Neural cell (in vitro differentiated cells): ENCODE data around the gene MUC3A.

Source experiments
- EP300 ChIP-seq: fragments of 450-650 bp; conservative IDR thresholded peaks from 2 replicates; pipeline ENCODE4 v1.6.1; 2014; ENCODE audit warnings: antibody characterized with exemption, mild to moderate bottlenecking, moderate library complexity; ENCODE audit not compliant: poor library complexity, severe bottlenecking
- EZH2 ChIP-seq: fragments of 200-600, 300-800 bp; shearing (Covaris generic), sonication (generic); IDR thresholded peaks from 2 replicates; pipeline ENCODE4 v1.6.1; 2014; ENCODE audit warnings: antibody characterized with exemption, low read length, borderline replicate concordance, mild to moderate bottlenecking; ENCODE audit not compliant: insufficient read depth, poor library complexity, severe bottlenecking
- SMC3 ChIP-seq: fragments of 450-650 bp; conservative IDR thresholded peaks from 2 replicates; pipeline ENCODE4 v1.6.1; 2014; ENCODE audit warnings: antibody characterized with exemption, mild to moderate bottlenecking, moderate library complexity; ENCODE audit not compliant: poor library complexity
- TF ChIP-seq, protein P1 (sequence below): fragments of 450-650 bp; IDR thresholded peaks from 2 replicates; pipeline ENCODE4 v1.5.1; 2014; ENCODE audit warnings: antibody characterized with exemption, mild to moderate bottlenecking, moderate library complexity; ENCODE audit not compliant: poor library complexity, severe bottlenecking

DNA sequence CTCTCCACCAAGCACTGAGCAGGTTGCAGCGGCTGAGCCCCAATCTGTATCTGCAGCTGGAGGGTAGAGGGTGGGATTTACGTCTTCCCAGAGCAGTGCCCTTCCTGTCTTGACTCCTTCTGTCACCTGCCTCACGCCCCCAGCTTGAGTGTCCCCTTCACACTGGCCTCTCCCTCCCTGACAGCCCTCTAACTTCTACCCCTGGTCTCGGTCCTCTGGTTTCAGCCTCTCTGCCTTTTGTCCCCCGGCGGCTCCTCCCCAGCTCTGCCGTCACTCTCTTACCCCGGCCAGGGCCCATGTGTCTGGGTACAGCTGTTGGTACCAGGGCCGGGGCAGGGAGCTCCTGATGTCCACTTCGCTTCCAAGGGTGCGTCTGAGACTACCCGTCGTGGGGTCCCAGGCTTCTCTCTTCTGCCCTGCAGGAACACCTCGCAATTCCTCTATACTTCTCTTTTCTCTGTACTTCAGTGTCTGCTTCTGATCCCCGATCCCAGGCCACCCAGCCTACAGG, 654 bp downstream of the MUC3A start:
- TF ChIP-seq EZH2 (no peak), SMC3 (no peak), EP300 (no peak)
- TF ChIP-seq, protein P1, sequence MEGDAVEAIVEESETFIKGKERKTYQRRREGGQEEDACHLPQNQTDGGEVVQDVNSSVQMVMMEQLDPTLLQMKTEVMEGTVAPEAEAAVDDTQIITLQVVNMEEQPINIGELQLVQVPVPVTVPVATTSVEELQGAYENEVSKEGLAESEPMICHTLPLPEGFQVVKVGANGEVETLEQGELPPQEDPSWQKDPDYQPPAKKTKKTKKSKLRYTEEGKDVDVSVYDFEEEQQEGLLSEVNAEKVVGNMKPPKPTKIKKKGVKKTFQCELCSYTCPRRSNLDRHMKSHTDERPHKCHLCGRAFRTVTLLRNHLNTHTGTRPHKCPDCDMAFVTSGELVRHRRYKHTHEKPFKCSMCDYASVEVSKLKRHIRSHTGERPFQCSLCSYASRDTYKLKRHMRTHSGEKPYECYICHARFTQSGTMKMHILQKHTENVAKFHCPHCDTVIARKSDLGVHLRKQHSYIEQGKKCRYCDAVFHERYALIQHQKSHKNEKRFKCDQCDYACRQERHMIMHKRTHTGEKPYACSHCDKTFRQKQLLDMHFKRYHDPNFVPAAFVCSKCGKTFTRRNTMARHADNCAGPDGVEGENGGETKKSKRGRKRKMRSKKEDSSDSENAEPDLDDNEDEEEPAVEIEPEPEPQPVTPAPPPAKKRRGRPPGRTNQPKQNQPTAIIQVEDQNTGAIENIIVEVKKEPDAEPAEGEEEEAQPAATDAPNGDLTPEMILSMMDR, result no peak
